ENCODE data around the gene CDC34.
"Not testable (repeated sequence)": the region's sequence is repeated elsewhere in the genome, so short reads cannot be mapped to it uniquely, and the experiment has no call there.

The CDC34 gene

DNA sequence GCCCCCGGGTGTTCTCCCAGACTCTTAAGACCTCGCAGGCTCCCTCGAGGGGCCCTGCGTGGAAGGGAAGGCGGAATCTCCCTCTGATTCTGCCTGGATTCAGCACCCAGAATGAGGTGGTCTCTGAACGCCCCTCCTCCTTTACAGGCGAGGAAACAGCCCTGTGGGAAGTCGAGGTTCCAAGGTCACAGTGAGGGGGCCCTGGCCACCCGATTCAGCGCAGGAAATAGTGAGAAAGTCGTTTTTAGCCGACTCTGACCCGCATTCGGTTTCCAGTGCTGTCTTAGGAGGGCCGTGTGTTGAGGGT, 41.9 kb downstream of the CDC34 start:
- no peak for DNase-seq (ENCODE audit: low spot score)

DNA sequence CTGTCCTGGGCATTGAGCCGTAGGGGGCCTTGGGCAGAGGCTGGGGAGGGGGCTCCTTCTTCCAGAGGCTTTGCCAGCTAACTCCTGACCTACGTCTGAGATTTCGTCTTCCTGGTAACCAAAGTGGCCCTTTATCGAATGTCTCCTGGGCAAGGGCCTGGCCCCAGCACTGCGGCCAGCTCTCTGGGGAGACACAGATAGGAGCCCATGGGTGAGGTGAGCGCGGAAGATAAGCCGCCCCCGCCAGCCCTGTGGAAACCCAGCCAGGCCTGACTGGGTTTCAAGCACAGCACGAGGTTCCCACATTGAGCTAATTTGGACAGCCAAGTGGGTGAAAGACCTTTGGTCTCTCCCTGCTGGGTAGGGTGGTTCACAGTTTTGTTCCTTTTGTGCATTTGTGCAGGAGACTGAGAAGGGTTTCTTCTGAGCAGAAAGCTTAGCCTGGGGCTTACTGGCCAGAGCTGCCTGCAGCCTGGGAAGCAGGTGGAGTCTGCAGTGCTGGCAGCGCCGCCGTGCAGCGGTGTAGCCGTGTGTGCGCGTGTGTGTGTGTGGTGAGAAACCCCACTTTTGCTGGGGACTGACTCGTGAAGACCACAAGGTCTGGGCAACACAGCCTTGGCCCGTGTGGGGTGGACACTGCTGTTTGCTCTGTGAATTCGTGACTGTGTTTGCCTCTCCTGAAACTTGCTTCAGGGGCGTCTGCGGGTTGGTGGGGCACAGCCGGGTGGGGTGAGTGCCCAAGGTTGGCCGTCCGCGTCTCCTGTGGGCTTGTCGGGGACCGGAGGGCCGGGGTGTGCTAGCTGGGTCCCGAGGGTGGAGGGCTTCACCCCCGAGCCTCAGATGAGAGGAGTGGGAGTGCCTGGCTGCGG, 43.3 kb downstream of the CDC34 start:
- no peak for DNase-seq (ENCODE audit: low spot score)

- DNase-seq (ENCODE audit: low spot score), result no peak
Measured at GRCh38 chr19:575527-576506, 44.3 kb downstream of the CDC34 start.

GRCh38 chr19:576768-577438, 45.3 kb downstream of the CDC34 start:
- no peak for DNase-seq (ENCODE audit: low spot score)

- no peak for DNase-seq (ENCODE audit: low spot score)
Measured at GRCh38 chr19:577439-578392, 46.2 kb downstream of the CDC34 start.

DNA sequence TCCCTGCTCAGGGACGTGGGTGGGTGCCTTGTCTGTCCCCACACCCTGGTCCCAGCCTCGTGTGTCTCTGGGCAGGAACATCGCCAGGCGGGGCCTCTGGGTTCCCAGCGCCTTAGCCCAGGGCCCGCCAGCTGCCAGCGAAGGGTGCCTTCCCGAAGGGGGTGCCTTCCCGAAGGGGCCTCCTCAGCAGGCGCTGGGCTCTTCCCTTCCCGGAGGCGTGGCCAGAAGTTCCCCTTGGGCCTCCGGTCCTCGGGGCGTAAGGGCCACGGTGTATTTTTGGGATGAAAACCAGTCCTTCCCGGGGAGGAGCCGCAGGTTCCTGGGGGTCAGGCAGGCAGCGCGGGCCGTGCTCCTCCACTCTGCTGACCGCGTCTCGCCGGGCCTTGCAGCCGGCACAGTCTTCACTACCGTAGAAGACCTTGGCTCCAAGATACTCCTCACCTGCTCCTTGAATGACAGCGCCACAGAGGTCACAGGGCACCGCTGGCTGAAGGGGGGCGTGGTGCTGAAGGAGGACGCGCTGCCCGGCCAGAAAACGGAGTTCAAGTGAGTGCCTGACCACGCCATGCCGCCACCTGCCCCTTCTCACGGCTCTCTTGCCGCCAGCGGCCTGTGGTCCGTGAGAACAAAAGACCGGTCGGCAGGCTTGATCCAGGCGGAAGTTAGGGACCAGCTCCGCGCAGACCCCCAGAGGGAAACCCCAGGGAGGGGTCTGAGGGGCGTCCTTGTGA, 47.7 kb downstream of the CDC34 start:
- no peak for DNase-seq (ENCODE audit: low spot score)

GRCh38 chr19:579842-580155, 48.2 kb downstream of the CDC34 start:
- no peak for DNase-seq (ENCODE audit: low spot score)

- DNase-seq (ENCODE audit: low spot score), result no peak
Measured at GRCh38 chr19:580274-580835, 48.8 kb downstream of the CDC34 start.

GRCh38 chr19:581399-582111, 50.0 kb downstream of the CDC34 start:
- DNase-seq (ENCODE audit: low spot score), result no peak

GRCh38 chr19:582497-583197, 51.1 kb downstream of the CDC34 start:
- no peak for DNase-seq (ENCODE audit: low spot score)

- DNase-seq (ENCODE audit: low spot score), result no peak
Measured at GRCh38 chr19:583198-583967, 51.8 kb downstream of the CDC34 start.

- DNase-seq (ENCODE audit: low spot score), result no peak
Measured at GRCh38 chr19:583968-584239, 52.3 kb downstream of the CDC34 start.

DNA sequence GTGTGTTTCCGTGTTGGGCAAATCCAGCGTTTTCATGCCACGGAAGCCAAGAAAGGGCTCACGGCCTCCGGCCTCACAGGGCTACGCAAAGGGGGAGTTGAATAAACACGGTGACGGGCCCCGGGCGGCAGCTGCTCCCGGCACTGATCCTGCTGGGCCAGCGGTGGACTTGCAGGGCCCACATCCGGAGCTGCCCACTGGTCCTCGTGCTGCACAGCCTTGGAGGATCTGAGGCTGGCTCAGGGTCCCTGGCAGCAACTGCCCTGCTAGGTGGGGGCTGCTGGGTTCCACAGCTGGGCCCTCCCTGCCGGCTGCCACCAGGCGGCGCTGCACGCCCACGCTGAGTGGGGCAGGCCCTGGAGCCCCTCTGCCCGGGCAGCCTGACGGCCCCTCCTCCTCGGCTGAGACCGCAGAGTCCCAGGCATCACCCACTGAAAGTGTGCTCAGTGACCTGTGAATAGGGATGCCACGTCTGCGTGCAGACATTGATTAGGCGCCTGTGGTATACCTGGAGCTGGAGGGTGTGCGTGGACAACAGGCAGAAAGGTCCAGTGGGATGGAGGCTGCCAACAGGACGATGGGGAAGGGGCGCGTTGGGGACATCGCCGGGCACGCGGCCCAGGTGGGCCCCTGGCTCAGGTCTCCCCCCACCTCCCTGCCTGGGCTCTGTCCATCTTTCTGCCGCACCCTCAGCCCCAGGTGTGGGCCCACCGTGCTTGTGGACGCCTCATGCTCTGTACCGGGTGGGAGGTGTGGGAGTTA, 52.9 kb downstream of the CDC34 start:
- no peak for DNase-seq (ENCODE audit: low spot score)

GRCh38 chr19:585146-585545, 53.6 kb downstream of the CDC34 start:
- not testable (repeated sequence) for DNase-seq (ENCODE audit: low spot score)

DNA sequence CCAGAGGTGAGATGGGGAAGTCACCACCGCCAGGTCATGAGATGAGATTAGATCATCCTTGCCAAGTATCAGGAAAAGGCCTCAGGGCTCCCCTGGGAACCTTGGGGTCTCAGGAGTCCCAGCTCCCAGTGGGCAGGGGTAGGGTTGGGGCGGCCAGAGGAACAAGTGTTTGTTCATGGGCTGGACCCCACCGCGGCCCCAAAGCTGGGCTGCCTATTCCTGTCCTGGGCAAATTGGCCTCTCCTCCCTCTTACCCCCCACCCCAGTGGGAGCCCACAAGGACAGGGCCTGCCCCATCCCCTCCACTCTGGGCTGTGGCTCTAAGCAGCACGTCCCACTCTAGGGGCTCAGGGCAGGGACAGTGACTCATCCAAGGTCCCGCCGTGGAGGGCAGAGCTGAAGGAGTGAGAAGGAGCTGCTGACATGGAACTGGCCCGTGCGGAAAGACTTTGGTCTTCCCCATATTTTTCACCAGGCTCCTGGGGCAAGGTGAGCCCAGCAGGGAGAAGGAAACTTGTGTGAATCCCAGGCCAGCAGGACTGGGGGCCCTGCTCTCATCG, 54.1 kb downstream of the CDC34 start:
- no peak for DNase-seq (ENCODE audit: low spot score)

GRCh38 chr19:588093-588740, 56.7 kb downstream of the CDC34 start:
- peak; percentile 93 for DNase-seq (ENCODE audit: low spot score)

All from pons (tissue), 1 donor.